ENCODE results near the gene MAP4K3. TPM values are rescaled to one million over a fixed set of nuclear protein-coding genes. Genes with fewer than 3 reads are reported as not detected.
A peak's percentile ranks its signal among the peaks of the same experiment; 100 is the strongest.

Gene MAP4K3
- 19.8 TPM for polyA plus RNA-seq (2013, experiment 1 of 2; ENCODE audit: insufficient read length)
- polyA plus RNA-seq (2013, experiment 2 of 2; ENCODE audit: insufficient read length), result 19.6 TPM

DNA sequence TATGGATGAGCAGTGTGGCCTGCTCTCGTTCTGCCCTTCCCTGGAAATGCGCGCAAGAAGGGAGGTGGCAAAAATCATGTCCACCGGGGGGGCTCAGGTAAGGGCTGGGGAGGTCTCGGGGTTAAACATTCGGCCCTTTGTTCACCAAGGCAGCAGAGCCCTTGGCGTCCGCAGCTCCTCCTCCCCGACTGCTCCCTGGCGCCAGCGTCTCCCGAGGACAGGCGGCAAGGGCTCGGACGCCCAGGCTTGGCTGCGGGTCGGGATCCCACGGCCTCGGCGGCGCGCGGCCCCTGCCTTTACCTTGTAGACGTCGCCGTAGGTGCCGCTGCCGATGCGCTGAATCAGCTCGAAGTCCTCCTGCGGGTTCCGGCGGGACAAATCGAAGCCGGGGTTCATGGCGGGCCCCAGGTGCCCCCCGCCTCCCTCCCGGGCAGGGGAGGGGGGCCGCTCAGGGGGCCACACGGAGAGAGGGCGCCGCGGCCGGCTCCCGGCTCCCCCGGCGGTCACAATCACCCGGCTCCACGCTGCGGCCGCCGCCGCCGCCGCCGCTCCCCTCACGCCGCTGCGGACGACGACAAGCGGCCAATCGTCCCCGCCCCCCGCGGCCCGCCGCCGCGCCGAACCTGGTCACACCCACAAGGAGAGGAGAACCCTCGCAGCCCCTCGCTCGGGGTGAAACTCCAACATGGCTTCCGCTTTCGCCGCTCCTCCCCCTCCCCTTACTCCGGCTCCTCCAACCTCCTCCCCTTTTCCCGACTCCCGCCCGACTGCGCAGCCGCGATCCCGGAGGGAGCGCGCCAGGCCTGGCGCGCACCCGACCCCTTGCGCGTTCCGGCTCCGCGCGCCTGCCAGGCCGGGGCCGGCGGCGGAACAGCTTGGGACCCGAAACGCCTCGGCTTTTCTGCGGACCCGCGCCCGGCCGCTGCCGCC is at the start of gene MAP4K3:
Gene MAP4K3 (minus strand): TSS at position 694 of the 930 bp plus-strand sequence. CDS start 298 bp downstream, at position 396.
- DNase-seq, result peak; percentile 95

GRCh38 chr2:39486071-39486470 is 49.0 kb upstream of the MAP4K3 start:
- DNase-seq, result no peak

DNA sequence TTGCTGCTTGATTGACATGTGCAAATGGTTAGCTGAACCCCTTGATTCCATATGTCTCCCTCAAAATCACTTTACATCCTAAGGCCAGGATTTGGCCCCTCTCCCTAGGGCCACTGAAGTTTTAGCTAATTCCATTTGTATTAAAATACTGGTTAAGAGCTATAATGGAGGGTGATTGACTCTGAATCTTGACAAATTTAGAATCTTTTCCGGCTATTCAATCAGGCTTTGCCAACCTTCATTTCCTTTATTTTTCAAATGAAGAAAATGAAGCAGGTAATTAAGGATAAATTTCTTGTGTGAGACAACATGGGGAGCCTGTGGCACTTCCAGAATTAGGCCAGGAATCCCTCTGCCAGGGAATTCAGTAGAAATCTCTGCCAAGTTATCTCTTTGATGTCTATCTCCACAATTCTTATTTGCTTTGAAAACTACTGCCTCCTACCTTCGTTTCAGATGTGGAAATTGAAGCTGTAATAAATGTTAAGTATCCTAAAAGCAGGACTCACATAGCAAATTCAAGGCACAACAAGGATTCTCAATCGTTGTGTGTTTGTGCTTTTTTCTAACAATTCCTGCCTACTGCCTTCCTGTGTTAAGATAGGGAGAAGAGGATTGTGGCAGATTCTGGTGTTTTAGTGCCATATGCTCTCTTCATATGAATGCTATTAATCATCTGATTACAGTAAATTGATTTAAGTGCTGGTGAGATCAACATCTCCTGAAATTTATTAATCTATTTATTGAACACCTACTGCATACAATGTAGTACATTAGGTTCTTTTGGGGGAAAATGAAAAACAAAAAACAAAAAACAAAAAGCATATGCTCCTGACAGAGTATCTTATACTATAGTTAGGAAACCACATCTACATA is 47.8 kb upstream of the MAP4K3 start:
- no peak for DNase-seq

GRCh38 chr2:39484206-39484605 is 47.1 kb upstream of the MAP4K3 start:
- DNase-seq, result no peak

DNA sequence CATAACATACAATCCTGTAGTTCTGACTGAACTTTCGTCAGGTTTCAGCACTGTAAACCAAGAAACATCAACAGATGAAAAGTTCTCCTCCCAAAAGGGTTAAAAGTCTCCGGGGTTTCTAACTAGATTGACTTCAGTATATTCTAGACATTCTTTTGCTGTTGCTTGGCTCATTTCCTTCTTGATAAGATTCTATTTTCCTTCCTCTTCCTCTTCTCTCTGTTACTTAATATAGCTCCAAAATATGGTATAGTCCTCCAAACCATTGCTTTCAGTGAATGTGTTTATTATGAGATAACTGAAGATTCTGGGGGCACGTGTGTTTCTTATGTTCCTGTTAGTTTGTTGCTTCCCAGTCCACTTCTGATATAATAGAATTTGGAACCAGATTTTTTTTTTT is 46.4 kb upstream of the MAP4K3 start:
- DNase-seq, result no peak

DNA sequence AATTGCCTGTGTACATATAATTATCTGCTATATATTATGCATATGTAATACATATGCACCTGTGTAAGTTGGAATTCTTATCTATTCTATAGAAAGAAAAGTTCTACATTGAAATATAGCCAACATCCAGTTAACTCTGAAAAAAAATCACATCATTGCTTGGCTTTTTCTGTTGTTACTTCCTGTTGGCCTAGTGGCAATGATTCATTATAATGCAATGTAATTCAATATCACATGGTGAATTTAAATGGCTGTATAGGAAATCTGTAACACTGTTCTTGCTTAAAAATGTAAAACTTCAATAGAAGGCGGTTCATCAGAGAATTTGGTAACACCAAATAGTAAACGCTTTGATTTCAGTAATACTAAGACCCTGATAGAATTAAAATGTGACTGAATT is 44.5 kb upstream of the MAP4K3 start:
- peak; percentile 70 for DNase-seq

GRCh38 chr2:39479696-39480095 is 42.6 kb upstream of the MAP4K3 start:
- no peak for DNase-seq

DNA sequence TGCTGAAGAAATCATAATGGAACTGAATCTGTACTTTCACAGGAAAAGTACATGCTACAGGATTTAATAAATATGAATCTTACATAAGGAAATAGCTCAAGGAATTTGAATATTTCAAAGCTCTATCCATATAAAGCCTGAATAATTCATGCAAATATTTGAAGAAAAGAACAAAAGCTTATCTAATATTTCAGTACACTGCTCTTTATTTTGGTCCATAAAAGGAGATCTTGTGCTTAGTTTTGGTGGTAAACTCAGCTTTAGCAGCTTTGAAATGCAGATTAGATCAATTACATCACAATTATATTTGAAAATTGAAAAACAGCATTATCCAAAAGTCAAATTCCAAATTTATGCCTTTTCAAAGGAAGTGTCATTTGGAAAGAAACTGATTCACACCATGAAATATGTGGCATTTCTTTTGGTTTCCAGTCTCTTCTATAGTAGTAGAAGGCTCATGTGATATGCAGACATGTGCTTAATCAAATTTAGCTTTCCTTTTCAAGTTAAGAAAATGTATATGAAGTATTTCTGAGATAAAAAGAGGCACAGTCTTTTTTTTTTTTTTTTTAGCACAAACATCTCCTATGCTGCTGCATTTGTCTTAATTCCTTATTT is 42.1 kb upstream of the MAP4K3 start:
- no peak for DNase-seq

DNA sequence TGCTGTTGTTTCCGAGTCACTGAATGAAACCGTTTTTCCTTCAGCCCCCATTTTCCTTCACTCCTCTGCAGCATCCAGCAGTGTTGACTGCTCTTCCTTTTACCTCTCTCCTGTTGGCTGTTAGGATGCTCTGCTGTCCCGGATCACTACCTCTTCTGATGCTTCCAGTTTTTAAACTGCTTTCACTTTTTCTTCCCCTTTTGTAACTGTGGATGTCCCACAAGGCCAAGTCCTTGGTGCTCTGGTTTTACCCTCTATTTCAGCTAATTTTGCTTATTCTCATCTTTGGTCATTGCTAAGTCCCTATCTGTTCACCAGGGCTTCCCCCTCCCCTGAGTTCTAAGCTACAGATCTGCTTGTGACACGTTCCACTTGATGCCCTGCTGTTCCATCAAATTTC is 39.4 kb upstream of the MAP4K3 start:
- no peak for DNase-seq

- no peak for DNase-seq
These were observed 37.9 kb upstream of the MAP4K3 start for GRCh38 chr2:39475006-39475405.

DNA sequence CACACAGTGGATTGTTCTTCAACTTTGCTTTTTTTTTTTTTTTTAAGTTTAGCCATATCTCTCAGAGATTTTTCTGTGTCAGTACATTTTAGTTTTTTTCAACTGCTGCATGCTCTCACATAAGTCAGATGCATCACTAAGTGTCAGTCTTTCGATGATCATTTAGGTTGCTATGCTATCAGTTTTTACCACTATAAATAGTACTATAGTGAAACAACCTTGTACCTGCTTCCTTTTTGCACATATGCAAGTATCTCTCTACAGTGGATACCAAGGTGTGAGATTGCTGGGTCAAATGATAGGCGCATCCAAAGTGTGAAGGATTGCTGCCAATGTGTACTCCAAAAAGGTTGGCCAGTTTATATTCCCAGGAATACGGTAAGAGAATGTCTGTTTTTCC is 33.5 kb upstream of the MAP4K3 start:
- no peak for DNase-seq

- DNase-seq, result peak; percentile 72
These were observed 32.7 kb upstream of the MAP4K3 start for GRCh38 chr2:39469807-39470206.

GRCh38 chr2:39468579-39469451 is 31.7 kb upstream of the MAP4K3 start:
- peak; percentile 74 for DNase-seq

DNA sequence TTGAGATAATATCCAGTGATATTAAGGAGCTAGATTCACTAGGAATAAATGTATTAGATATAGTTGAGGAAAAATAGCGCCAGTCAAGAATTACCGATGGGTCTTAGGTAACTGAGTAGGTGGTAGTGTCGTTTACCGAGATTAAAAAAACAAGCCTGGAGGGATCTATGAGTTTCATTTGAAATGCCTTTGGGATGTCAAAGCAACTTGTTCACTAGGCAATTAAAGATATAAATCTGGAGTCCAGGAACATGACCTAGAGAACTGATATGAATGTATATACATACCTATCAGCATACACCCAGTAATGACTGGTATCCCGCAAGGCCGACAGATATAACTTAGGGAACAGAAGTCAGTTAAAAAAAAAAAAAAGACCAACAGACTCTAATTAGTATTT is 29.2 kb upstream of the MAP4K3 start:
- no peak for DNase-seq

DNA sequence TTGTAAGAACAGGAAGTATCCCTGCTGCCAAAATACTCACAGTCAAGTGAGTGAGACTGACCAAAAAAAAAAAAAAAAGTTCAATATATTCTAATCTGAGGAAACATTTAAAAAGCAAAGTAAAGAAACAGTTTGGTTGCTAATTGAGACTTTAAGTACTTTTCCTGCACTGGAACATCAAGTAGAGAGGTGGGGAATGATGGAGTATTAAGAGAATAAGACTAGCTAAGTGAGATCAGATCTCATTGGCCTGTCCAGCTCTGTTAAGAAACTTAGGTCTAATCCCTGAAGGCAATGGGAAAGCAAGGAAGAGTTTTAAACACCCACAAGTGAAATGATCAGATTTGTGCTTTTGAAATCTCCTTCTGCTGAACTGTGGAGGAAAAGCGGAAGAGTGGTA is 27.8 kb upstream of the MAP4K3 start:
- no peak for DNase-seq

DNA sequence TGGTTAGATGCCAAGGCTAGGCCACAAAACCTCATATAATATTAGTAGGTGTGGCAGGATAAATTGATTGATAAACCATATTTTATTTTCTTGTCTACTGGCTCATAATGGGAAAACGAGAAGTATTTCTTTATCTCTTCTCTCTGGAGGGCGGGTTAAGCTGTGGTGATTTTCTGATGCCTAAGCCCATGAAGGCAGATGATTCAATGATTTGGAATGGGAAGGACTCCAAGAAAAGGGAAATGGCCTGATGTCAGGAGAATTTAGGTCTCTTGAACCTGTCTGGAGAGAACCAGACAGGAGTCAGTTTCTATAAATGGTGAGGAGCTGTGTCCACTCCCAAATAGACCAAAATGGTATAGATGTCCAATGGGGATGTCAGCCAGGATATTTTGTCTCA is 18.7 kb upstream of the MAP4K3 start:
- peak; percentile 45 for DNase-seq

DNA sequence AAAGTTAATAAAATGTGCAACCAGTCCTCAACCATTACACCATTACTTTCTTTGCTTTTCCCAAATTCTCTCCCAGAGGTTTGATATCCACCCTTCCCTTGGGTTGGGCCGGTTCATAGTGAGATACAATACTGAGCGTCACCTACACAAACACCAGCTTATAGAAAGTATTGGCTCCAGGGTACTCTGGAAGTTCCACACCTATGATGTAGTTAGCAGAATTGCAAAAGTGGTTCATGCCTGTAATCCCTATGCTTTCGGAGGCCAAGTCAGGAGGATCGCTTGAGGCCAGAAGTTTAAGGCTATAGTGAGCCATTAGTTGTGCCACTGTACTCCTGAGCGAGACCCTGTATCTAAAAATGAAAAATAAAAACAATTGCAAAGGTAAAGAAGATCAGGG is 15.3 kb upstream of the MAP4K3 start:
- DNase-seq, result no peak

DNA sequence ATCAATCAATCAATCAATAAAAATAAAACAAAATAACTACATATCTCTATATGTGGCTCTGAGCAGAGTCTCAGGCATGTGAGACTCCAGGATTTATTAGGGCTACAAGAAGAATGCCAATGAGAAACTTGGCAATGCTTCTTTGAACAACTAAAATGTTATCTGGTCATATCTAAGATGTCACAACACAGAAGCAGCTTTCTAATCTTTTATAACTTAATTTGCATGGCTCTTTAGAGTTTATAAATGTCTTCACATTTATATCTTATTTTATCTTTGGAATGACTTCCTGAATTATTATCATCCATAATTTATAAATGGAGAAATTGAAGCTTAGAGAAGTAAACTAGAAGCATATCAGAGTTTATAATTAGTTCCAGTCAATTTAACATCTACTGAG is 14.9 kb upstream of the MAP4K3 start:
- DNase-seq, result no peak

DNA sequence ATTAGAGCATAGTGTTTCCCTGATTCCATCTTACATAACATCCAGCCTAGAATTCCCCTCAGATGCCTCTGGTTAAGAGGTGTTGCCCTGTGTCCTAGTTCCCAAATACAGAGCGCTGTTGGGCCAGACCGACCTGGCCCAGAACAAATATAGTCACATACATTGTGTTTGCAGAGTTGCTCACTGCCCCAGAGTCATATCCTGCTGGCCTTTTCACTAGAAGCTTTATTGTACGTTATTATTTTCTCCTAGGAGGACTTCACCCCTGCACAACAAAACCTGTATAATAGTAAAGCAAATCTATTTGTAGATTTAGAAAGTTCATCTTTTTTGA is 11.1 kb upstream of the MAP4K3 start:
- DNase-seq, result no peak

GRCh38 chr2:39447266-39448168 is 10.4 kb upstream of the MAP4K3 start:
- DNase-seq, result no peak

- DNase-seq, result no peak
These were observed 8.8 kb upstream of the MAP4K3 start for GRCh38 chr2:39445934-39446333.

All from fibroblast of skin of abdomen (primary cell).